Transverse colon (tissue), 4 donors: ENCODE results near the gene CWC27. TPM values are rescaled to one million over a fixed set of nuclear protein-coding genes. Genes with fewer than 3 reads are reported as not detected.

ENCODE experiments used
- DNase-seq: peaks from one replicate; pipeline ENCODE4 v3.0.0-alpha.2; 2019
- H3K27ac ChIP-seq, 4 donors: fragments of 200-600 bp; sonication (generic); 2 replicates each; pipeline ENCODE4 v1.5.1; 2016 to 2018; ENCODE audit warnings: inconsistent platforms in 4 of 4
- H3K27me3 ChIP-seq: fragments of 200-600 bp; sonication (generic); 2 replicates; pipeline ENCODE4 v1.5.1; 2017; ENCODE audit warnings: inconsistent platforms
- H3K36me3 ChIP-seq, 4 donors: fragments of 200-600 bp; sonication (generic); 2 replicates each; pipeline ENCODE4 v1.5.1; 2017 to 2019; ENCODE audit warnings: inconsistent platforms in 4 of 4
- H3K4me1 ChIP-seq, 4 donors: fragments of 200-600 bp; sonication (generic); 2 replicates each; pipeline ENCODE4 v1.5.1; 2017 to 2020; ENCODE audit warnings: inconsistent platforms in 4 of 4
- H3K4me3 ChIP-seq, 4 donors: fragments of 200-600 bp; sonication (generic); 1 replicate in 1 of 4; 2 replicates in 3 of 4; pipeline versions ENCODE4 v1.5.1 to v1.6.1; 2017 to 2019; ENCODE audit warnings: inconsistent platforms in 4 of 4
- H3K9me3 ChIP-seq, 2 donors: fragments of 200-600 bp; sonication (generic); 2 replicates each; pipeline ENCODE4 v1.5.1; 2017 to 2019; ENCODE audit warnings: inconsistent platforms in 2 of 2
- EP300 ChIP-seq: sonication (generic); formaldehyde crosslinking; IDR thresholded peaks from one replicate; pipeline ENCODE4 v1.6.1; 2017; ENCODE audit warnings: antibody characterized with exemption, low read depth
- POLR2A ChIP-seq: fragments of 450-650 bp; IDR thresholded peaks from one replicate; pipeline ENCODE4 v1.6.1; 2016; ENCODE audit warnings: antibody characterized with exemption, mild to moderate bottlenecking, moderate library complexity
- POLR2AphosphoS5 ChIP-seq, 3 donors: sonication (generic); formaldehyde crosslinking; IDR thresholded peaks; one replicate each; pipeline ENCODE4 v1.6.1; 2016; ENCODE audit warnings: antibody characterized with exemption in 3 of 3
- WGBS, 2 donors: methylation state at CpG; one replicate each; pipeline ENCODE4 v1.1.5; 2018; ENCODE audit warnings: low coverage in 1 of 2; 5-methylcytosine and 5-hydroxymethylcytosine counted together
- in situ Hi-C, 4 donors: fragments of 200-750 bp; cut with MboI; loops; one replicate each; pipeline versions ENCODE4 v1.15.0 to v1.15.1; 2017; ENCODE audit warnings: low sequenced_read_pairs in 3 of 4, low pct_ligation_motif_present in 1 of 4, low pct_unique_long_range_greater_than_20kb in 1 of 4
- intact Hi-C: fragments of 100-400 bp; cut with DNase I; formaldehyde crosslinking; loops from one replicate; pipeline ENCODE4 v1.15.1; 2023; ENCODE audit warnings: low total_unique reads
- total RNA-seq, 4 donors: library from RNA; depleted of rRNA; stranded (reverse); fragments of >200 nt; gene quantifications; one replicate each; pipeline ENCODE4 v1.1.0, GENCODE V29; 2016
- TF ChIP-seq, protein P1 (sequence below), 5 experiments: fragments of 200-600 bp in 3 of 5; fragments of 450-650 bp in 2 of 5; sonication (generic) in 3 of 5; IDR thresholded peaks; 1 replicate in 2 of 5; 2 replicates in 3 of 5; pipeline ENCODE4 v1.5.1; 2016 to 2017; ENCODE audit warnings: antibody characterized with exemption in 5 of 5, inconsistent platforms in 3 of 5, mild to moderate bottlenecking in 2 of 5, moderate library complexity in 1 of 5

The CWC27 gene
- total RNA-seq, 4 donors from 2014 or later: 9.6 to 36.2 (median 15.6) TPM; not detected in 1

DNA sequence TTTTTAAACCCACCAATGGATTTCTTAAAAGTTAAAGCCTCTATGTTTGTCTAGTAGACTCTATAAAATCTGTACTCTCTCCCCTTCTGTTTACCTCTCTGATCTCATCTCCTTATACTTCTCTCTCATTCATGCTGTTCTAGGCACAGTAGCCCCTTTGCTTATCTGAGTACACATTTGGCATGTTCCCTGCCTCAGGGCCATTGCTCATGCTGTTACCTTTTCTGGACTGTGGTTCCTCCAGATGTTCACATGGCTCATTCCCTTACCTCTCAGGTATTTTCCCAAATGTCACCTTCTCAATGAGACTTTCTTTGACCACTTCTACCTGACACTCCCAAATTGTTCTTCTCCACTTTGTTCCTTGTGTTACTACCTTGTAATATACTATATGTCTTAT is 176.1 kb downstream of the CWC27 start:
- Histone ChIP-seq H3K27ac (no peak overlapping the region), H3K9me3 (no peaks in the 10 kb centered on the region), H3K27me3 (no peaks in the 10 kb centered on the region), H3K4me3 (no peak overlapping the region), H3K4me1 (peaks cover 0 to 3% (median 1%) of the 10 kb centered on the region in 4 donors), H3K36me3 (no peaks in the 10 kb centered on the region)
- in situ Hi-C loops (no loop called here), intact Hi-C loops (no loop called here)
- TF ChIP-seq, protein P1, sequence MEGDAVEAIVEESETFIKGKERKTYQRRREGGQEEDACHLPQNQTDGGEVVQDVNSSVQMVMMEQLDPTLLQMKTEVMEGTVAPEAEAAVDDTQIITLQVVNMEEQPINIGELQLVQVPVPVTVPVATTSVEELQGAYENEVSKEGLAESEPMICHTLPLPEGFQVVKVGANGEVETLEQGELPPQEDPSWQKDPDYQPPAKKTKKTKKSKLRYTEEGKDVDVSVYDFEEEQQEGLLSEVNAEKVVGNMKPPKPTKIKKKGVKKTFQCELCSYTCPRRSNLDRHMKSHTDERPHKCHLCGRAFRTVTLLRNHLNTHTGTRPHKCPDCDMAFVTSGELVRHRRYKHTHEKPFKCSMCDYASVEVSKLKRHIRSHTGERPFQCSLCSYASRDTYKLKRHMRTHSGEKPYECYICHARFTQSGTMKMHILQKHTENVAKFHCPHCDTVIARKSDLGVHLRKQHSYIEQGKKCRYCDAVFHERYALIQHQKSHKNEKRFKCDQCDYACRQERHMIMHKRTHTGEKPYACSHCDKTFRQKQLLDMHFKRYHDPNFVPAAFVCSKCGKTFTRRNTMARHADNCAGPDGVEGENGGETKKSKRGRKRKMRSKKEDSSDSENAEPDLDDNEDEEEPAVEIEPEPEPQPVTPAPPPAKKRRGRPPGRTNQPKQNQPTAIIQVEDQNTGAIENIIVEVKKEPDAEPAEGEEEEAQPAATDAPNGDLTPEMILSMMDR (IDR thresholded peaks at IDR 0.05): no peak
- no peak for TF ChIP-seq EP300
- TF ChIP-seq POLR2A: no peak
- TF ChIP-seq POLR2AphosphoS5 (IDR thresholded peaks at IDR 0.05): no peak
- DNase-seq: no peak

DNA sequence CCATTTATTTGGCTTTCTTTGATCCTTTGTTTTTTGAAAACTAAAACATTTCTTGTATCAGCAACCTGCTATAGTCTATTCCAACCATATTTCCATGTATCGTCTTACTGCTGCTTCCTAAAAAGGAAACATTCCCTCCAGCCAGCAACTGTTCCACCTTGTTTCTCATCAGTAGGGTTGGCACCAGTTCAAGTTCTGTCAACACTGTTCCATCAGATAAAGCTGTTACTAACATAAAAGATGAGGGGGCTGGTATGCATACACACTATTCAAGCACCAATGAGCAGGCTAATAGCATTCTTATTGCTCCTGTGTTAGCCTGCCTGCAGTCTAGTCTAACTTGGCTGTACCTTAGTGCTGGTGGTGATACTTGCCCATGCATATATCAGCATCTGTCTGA is 178.3 kb downstream of the CWC27 start:
- in situ Hi-C loops (no loop called here), intact Hi-C loops (no loop called here)
- H3K27me3 ChIP-seq: no peaks in the 10 kb centered on the region
- H3K4me1 ChIP-seq: no peaks in the 10 kb centered on the region
- no peak overlapping the region for H3K4me3 ChIP-seq
- WGBS, 2 donors: 57 to 100% methylated on average over 1 of the region's 1 CpG
- no peaks in the 10 kb centered on the region for H3K36me3 ChIP-seq
- no peak overlapping the region for H3K27ac ChIP-seq
- no peaks in the 10 kb centered on the region for H3K9me3 ChIP-seq
- no peak for TF ChIP-seq POLR2A
- no peak for TF ChIP-seq EP300
- TF ChIP-seq POLR2AphosphoS5 (IDR thresholded peaks at IDR 0.05): no peak
- TF ChIP-seq, protein P1 (IDR thresholded peaks at IDR 0.05): no peak
- DNase-seq: no peak

DNA sequence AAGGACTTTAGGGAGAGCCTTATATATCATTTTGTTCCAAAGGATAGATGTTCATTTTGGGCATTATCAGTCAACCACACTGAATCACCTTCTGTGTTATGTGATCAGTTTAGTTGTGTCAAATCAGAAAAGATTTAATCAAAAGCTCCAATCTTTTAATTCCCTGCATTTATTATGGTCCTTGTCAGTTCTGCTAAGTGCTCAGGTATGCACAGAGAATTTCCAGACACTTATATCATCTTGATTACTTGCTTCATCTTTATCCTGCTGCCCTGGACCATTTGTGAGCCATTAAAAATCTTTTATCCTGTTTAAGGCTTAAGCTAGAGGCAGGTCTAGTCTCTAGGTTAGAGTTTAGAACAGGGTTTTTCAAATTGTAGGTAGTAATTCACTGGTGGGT is 179.1 kb downstream of the CWC27 start:
- Histone ChIP-seq H3K36me3 (no peaks in the 10 kb centered on the region), H3K9me3 (no peaks in the 10 kb centered on the region), H3K27ac (no peak overlapping the region), H3K4me1 (no peaks in the 10 kb centered on the region), H3K27me3 (no peaks in the 10 kb centered on the region), H3K4me3 (no peak overlapping the region)
- no peak for DNase-seq
- TF ChIP-seq POLR2A (no peak), EP300 (no peak), POLR2AphosphoS5 (IDR thresholded peaks at IDR 0.05) (no peak)
- TF ChIP-seq, protein P1 (IDR thresholded peaks at IDR 0.05): no peak
- in situ Hi-C loops (no loop called here), intact Hi-C loops (no loop called here)

DNA sequence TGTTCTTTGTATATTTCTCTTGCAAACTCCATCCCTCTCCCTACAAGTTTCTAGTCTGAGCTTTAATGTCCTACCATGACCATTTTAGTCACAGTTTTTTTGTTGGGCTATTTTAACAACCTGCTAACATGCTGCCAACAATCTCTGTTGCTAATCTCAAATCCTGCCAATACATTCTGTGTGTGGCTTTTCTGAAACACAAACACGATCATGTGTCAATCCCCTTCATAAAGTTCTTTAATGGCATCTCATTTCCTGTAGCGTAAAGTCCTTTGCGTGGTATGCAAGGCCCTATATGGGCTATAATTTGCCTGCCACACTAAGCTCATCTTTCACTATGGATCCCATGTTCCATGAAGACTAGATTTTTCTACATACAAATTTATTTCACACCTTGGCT is 180.6 kb downstream of the CWC27 start:
- intact Hi-C loops: no loop called here
- in situ Hi-C loops: no loop called here
- Histone ChIP-seq H3K4me1 (no peaks in the 10 kb centered on the region), H3K27ac (no peak overlapping the region), H3K36me3 (no peaks in the 10 kb centered on the region), H3K9me3 (no peaks in the 10 kb centered on the region), H3K27me3 (no peaks in the 10 kb centered on the region), H3K4me3 (no peak overlapping the region)
- no peak for DNase-seq
- WGBS, 2 donors: 60% methylated on average over 3 of the region's 3 CpGs; no CpG with 5 or more reads in 1 of the 2 donors
- TF ChIP-seq, protein P1 (IDR thresholded peaks at IDR 0.05): no peak
- TF ChIP-seq POLR2AphosphoS5 (IDR thresholded peaks at IDR 0.05) (no peak), POLR2A (no peak), EP300 (no peak)
